Right cardiac atrium (tissue), 5 donors: ENCODE results near the gene LDLRAD4. TPM values are rescaled to one million over a fixed set of nuclear protein-coding genes. Genes with fewer than 3 reads are reported as not detected.
"Not testable (repeated sequence)": the region's sequence is repeated elsewhere in the genome, so short reads cannot be mapped to it uniquely, and the experiment has no call there.

Source experiments
- ATAC-seq, 2 donors: fragments of 200-7000 bp; cut with Tn5 transposase; one replicate each; pipeline versions ENCODE4 v1.8.0 to v1.9.1; 2020; ENCODE audit warnings: moderate library complexity in 2 of 2, mild to moderate bottlenecking in 1 of 2
- DNase-seq, 3 donors: peaks; one replicate each; pipeline ENCODE4 v3.0.0-alpha.2; 2020
- H3K27ac ChIP-seq: one replicate; pipeline ENCODE4 v1.5.1; 2013; ENCODE audit warnings: mild to moderate bottlenecking, low read length, control low read depth, moderate library complexity
- H3K27me3 ChIP-seq: one replicate; pipeline ENCODE4 v1.6.1; 2013; ENCODE audit not compliant: control insufficient read depth, insufficient read depth
- H3K4me1 ChIP-seq: one replicate; pipeline ENCODE4 v1.6.1; 2013; ENCODE audit warnings: low read length; ENCODE audit not compliant: control insufficient read depth, insufficient read depth
- H3K4me3 ChIP-seq: one replicate; pipeline ENCODE4 v1.5.1; 2013; ENCODE audit warnings: low read length, control low read depth
- H3K9me3 ChIP-seq: one replicate; pipeline ENCODE4 v1.6.1; 2013; ENCODE audit warnings: low read length; ENCODE audit not compliant: control insufficient read depth
- WGBS: extraction: QIAGEN DNeasy Blood & Tissue Kit; methylation state at CpG from one replicate; pipeline ENCODE4 v1.1.7; 2013; 5-methylcytosine and 5-hydroxymethylcytosine counted together
- intact Hi-C, 4 donors: fragments of 100-400 bp; cut with DNase I; formaldehyde crosslinking; loops; one replicate each; pipeline versions ENCODE4 v1.11.0 to v1.14.0; 2022 to 2023
- polyA plus RNA-seq: library from polyadenylated mRNA; stranded (reverse); fragments of 200-250 nt; gene quantifications from one replicate; pipeline ENCODE4 v1.2.3, GENCODE V29; 2013
- total RNA-seq, 4 donors: library from RNA; stranded (reverse); fragmentation: NEBNext Ultra II Directional; extraction: Animal tissue kit (Norgen Biotek cat#: 25700); gene quantifications; one replicate each; pipeline ENCODE4 v1.2.1, GENCODE V29; 2021
- donor health status: healthy with polysubstance abuse.
- donor health status: DM: no; HTN: yes; CAD: no.
- donor health status: DM: no; HTN: no; CAD: no.
- donor health status: DM: no; HTN: yes; CAD: no; lungs with severe emphysema.
- donor health status: DM: yes; HTN: yes; CAD: no.

The LDLRAD4 gene
- total and polyA plus RNA-seq, 5 donors = 25.7 to 159 (median 68.1) TPM

DNA sequence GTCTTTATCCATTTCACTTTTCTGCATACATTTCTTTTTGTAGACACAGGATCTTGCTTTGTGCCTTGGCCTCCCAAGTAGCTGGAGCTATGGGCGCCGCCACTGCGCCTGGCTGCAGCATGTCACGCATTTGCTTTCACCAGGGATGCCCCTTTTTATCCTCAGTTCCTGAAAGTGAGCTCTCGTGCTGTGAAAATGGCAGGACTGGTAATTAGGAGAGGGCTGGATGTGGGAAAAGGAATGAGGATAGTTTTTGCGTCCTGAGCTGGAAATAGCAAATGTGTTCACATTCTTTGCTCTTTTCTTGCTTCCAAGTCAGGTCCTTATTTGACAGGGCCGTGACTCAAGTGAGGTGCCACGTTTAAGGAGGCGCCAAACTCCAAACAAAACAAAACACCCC is 104.6 kb downstream of the LDLRAD4 start:
- ATAC-seq = no peak
- intact Hi-C loops = no loop called here

DNA sequence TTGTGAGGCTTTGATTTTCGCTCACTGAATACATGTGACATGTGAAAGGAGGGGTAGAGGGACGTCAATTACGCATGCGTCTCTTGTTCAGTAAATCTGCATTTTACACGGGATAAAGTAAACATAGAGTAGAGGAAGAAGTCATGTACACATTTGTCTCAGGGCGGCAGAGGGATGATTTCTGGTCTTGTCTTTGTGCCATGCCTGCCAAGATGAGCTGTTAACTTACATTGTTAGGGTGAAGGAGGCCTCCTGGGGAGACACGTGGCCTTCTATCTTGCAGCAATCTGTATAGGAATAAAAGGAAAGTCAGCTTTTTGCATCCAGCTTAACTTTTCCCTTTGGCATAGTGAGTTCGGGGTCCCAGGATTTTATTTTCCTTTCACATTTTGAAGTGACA is 106.3 kb downstream of the LDLRAD4 start:
- ATAC-seq = no peak
- Histone ChIP-seq H3K27me3 (no peaks in the 10 kb centered on the region), H3K4me3 (no peak overlapping the region), H3K9me3 (no peaks in the 10 kb centered on the region), H3K27ac (no peak overlapping the region), H3K4me1 (peaks cover 3% of the 10 kb centered on the region)
- intact Hi-C loops = no loop called here
- no peak for DNase-seq
- 94% methylated on average over 8 of the region's 8 CpGs for WGBS

More for the DNA sequence above, 104.6 kb downstream of the LDLRAD4 start:
- Histone ChIP-seq H3K4me1 (peaks cover 3% of the 10 kb centered on the region), H3K4me3 (no peak overlapping the region), H3K9me3 (no peaks in the 10 kb centered on the region), H3K27me3 (no peaks in the 10 kb centered on the region), H3K27ac (no peak overlapping the region)
- 80% methylated on average over 9 of the region's 9 CpGs for WGBS
- DNase-seq = peak in 1 of 3 donors; percentile 40

DNA sequence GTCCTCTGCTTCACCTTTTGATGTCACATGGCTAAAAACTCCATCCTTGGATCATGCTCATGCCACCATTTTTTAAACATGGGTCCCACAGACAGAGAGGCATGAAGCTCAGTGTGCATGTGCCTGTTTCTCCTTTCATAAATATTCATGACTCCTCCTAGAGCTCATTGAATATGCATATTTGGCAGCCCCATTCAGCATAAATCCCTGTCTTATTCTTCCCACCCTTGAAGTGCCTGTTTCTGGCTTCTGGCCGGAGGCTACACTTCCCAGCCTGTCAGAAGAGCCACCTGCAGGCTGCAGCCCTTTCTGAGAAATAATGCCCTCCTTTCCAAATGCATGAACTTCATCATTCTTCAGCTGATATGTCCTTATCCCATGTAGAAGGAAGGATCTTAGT is 109.7 kb downstream of the LDLRAD4 start:
- H3K4me3 ChIP-seq = no peak overlapping the region
- intact Hi-C loops = no loop called here
- H3K4me1 ChIP-seq = no peaks in the 10 kb centered on the region
- DNase-seq (no peak), ATAC-seq (no peak)
- H3K9me3 ChIP-seq = no peaks in the 10 kb centered on the region
- H3K27me3 ChIP-seq = no peaks in the 10 kb centered on the region
- WGBS = 91% methylated on average over 1 of the region's 1 CpG
- H3K27ac ChIP-seq = no peak overlapping the region

DNA sequence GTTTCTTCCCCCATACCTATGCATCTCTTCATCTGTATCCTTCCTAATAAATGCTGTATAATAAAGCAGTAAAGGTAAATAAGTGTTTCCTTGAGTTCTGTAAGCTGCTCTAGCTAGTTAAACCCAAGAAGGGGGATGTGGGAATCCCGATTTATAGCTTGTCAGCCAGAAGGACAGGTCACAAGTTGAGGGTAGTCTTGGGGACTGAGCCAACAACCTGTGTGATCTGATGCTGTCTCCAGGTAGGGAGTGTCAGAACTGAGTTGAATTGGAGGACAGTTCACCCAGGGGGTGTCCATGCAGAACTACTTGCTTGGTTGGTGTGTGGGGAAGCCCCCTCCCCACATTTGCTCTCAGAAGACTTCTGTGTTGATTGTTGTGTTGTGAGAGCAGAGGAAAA is 112.4 kb downstream of the LDLRAD4 start:
- DNase-seq = no peak
- Histone ChIP-seq H3K27me3 (no peaks in the 10 kb centered on the region), H3K27ac (no peak overlapping the region), H3K4me3 (no peak overlapping the region), H3K9me3 (no peaks in the 10 kb centered on the region), H3K4me1 (no peaks in the 10 kb centered on the region)
- 93% methylated on average over 1 of the region's 1 CpG for WGBS
- no peak for ATAC-seq
- intact Hi-C loops = no loop called here

DNA sequence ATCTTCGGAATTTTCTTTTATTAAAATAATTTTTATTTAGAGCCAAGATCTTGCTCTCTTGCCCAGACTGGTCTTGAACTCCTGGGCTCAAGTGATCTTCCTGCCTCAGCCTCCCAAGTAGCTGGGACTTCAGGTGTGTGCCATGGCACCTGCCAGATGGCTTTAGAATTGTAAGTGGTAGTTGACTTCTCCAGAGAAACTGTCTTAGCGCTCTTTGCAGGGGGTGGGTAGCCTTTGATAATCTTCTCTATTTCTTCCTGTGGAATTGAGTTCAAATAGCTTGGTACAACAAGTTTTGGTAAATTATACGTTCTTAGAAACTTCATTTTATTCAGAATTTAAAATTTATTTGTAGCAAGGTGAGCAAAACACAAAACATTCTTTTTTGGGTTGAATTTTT is 113.3 kb downstream of the LDLRAD4 start:
- ATAC-seq = no peak

DNA sequence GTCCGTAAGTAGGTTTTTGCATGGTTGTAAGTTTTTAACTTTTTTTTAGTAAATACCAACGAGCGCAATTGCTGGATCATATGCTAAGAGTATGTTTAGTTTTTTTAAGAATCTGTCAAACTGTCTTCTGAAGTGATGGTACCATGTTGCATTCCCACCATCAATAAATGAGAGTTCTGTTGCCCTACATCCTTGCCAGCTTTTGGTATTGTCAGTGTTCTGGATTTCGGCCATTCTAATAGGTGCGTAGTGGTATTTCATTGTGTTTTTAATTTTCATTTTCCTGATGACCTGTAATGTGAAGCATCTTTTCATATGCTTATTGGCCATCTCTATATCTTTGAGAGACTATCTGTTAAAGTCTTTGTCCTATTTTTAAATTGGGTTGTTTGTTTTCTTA is 114.3 kb downstream of the LDLRAD4 start:
- no peak overlapping the region for H3K27ac ChIP-seq
- H3K4me1 ChIP-seq = no peaks in the 10 kb centered on the region
- no peak overlapping the region for H3K4me3 ChIP-seq
- 78% methylated on average over 5 of the region's 5 CpGs for WGBS
- ATAC-seq (no peak), DNase-seq (no peak)
- intact Hi-C loops = no loop called here
- H3K9me3 ChIP-seq = no peaks in the 10 kb centered on the region
- H3K27me3 ChIP-seq = no peaks in the 10 kb centered on the region

More for the DNA sequence above, 113.3 kb downstream of the LDLRAD4 start:
- no peak for DNase-seq
- Histone ChIP-seq H3K27me3 (no peaks in the 10 kb centered on the region), H3K4me1 (no peaks in the 10 kb centered on the region), H3K9me3 (no peaks in the 10 kb centered on the region), H3K4me3 (no peak overlapping the region), H3K27ac (no peak overlapping the region)
- 96% methylated on average over 3 of the region's 3 CpGs for WGBS
- intact Hi-C loops = no loop called here

DNA sequence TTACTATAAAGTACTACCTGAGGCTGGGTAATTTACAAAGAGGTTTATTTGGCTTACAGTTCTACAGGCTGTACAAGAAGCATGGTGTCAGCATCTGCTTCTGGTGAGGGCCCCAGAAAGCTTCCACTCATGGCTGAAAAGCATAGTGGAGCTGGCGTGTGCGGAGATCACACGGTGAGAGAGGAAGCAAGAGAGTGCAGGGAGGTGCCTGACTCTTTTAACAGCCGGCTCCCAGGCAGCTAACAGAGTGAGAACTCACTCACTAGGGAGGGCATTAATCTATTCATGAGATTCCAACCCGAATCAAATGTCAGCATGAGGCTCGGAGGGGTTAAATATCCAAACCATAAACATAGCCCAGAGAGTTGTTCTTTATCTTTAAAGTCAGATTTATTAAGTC is 117.3 kb downstream of the LDLRAD4 start:
- no peaks in the 10 kb centered on the region for H3K9me3 ChIP-seq
- H3K27me3 ChIP-seq = no peaks in the 10 kb centered on the region
- no peak overlapping the region for H3K4me3 ChIP-seq
- WGBS = 66% methylated on average over 6 of the region's 6 CpGs
- intact Hi-C loops = loop anchor here in 1 of 4 donors (5.0 kb wide), 1 partner anchor 36 kb away; no protein-coding TSS in a partner anchor
- H3K27ac ChIP-seq = no peak overlapping the region
- ATAC-seq (no peak), DNase-seq (no peak)
- no peaks in the 10 kb centered on the region for H3K4me1 ChIP-seq

DNA sequence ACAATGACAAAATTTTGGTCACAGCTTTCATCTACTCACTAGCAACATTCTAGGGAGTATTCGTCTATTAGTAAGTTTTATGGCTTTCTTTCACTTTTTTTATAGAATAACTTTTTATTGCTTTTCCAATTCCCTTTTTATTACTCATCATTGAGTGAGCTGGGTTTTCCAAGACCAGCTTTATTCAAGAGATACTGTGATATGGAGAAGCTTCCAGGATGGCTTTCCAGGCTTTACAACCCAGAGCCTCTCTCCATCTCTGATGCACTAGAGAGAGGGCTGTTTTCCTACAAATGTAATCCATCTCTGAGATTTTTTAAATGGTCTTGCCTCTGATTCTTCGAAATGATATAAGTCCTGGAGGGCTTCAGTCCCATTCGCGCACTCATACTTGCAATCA is 118.3 kb downstream of the LDLRAD4 start:
- 92% methylated on average over 4 of the region's 4 CpGs for WGBS
- intact Hi-C loops = loop anchor here in 1 of 4 donors (5.0 kb wide), 1 partner anchor 35 kb away; no protein-coding TSS in a partner anchor
- no peaks in the 10 kb centered on the region for H3K9me3 ChIP-seq

DNA sequence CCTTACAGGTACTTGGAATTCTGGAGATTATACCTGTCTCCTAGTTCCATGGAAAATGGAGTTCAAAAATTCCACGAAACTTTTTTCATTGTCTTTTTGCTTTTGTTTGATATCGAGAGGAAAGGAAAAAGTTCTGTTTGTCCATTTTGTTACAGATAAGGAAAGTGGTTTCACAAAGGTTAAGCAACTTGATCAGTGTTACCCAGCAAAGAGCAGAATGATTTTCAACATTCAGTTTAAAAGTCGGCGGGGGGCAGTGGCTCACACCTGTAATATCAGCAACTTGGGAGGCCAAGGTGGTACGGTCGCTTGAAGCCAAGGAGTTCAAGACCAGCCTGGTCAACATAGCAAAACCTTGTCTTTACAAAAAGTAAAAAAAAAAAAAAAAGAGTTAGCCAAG is 118.8 kb downstream of the LDLRAD4 start:
- WGBS = 84% methylated on average over 6 of the region's 6 CpGs
- peak in 1 of 2 donors; percentile 74 for ATAC-seq
- no peaks in the 10 kb centered on the region for H3K9me3 ChIP-seq

More for the DNA sequence above, 118.3 kb downstream of the LDLRAD4 start:
- peak in 1 of 2 donors; percentile 49 for ATAC-seq
- Histone ChIP-seq H3K27me3 (no peaks in the 10 kb centered on the region), H3K27ac (no peak overlapping the region), H3K4me3 (no peak overlapping the region), H3K4me1 (no peaks in the 10 kb centered on the region)
- no peak for DNase-seq

DNA sequence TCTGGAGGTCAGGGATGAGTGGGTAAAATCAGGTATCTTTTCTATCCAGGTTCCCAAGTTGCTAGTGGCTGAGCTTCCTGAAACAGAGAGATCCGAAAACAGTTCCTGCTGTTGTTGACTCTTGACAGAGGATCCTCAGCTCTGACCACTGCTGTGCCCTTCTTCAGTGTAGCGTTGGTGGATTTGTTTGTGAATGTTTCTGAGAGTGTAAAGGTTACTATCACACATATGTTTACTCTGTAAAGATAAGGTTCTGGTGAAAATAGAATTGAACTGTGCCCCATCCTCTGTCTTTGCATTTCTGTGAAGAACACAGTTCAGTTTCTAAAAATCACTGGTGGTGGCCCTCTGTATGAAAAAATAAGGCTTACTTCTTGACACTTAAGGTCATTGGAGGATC is 119.8 kb downstream of the LDLRAD4 start:
- DNase-seq (no peak), ATAC-seq (peak in 1 of 2 donors; percentile 25)
- H3K9me3 ChIP-seq = no peaks in the 10 kb centered on the region
- no peaks in the 10 kb centered on the region for H3K27me3 ChIP-seq
- 69% methylated on average over 2 of the region's 2 CpGs for WGBS
- H3K4me3 ChIP-seq = no peak overlapping the region
- no peaks in the 10 kb centered on the region for H3K4me1 ChIP-seq
- H3K27ac ChIP-seq = no peak overlapping the region
- intact Hi-C loops = loop anchor here in 1 of 4 donors (5.0 kb wide), 1 partner anchor 34 kb away; no protein-coding TSS in a partner anchor

More for the DNA sequence above, 118.8 kb downstream of the LDLRAD4 start:
- no peak overlapping the region for H3K4me3 ChIP-seq
- intact Hi-C loops = loop anchor here in 1 of 4 donors (5.0 kb wide), 1 partner anchor 35 kb away; no protein-coding TSS in a partner anchor
- H3K4me1 ChIP-seq = no peaks in the 10 kb centered on the region
- no peaks in the 10 kb centered on the region for H3K27me3 ChIP-seq
- DNase-seq = no peak
- no peak overlapping the region for H3K27ac ChIP-seq

DNA sequence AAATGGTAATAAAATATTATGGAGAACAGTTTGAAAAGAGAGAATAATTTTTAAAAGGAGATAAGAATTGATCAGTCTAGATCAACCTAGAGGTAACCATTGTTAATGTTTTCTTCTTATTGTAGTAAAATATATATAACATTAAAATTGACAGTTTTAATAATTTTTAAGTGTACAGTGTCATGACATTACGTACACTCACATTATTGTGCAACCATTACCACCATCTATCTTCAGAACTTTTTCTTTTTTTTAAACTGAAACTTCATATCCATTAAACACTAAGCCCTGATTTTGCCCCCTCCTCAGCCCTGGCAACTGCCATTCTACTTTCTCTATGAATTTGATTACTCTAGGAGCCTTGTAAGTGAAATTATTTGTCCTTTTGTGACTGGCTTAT is 121.1 kb downstream of the LDLRAD4 start:
- intact Hi-C loops = loop anchor here in 1 of 4 donors (5.0 kb wide), 1 partner anchor 33 kb away; no protein-coding TSS in a partner anchor
- ATAC-seq = no peak
- no peaks in the 10 kb centered on the region for H3K9me3 ChIP-seq
- WGBS = 94% methylated on average over 1 of the region's 1 CpG
- no peak overlapping the region for H3K27ac ChIP-seq
- H3K27me3 ChIP-seq = no peaks in the 10 kb centered on the region
- H3K4me3 ChIP-seq = no peak overlapping the region
- H3K4me1 ChIP-seq = no peaks in the 10 kb centered on the region
- no peak for DNase-seq

DNA sequence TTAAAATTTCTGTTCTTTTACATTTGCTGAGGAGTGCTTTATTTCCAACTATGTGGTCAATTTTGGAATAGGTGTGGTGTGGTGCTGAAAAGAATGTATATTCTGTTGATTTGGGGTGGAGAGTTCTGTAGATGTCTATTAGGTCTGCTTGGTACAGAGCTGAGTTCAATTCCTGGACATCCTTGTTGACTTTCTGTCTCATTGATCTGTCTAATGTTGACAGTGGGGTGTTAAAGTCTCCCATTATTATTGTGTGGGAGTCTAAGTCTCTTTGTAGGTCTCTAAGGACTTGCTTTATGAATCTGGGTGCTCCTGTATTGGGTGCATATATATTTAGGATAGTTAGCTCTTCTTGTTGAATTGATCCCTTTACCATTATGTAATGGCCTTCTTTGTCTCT is 127.9 kb downstream of the LDLRAD4 start:
- H3K4me1 ChIP-seq, H3K9me3 ChIP-seq, DNase-seq, ATAC-seq, H3K4me3 ChIP-seq, H3K27me3 ChIP-seq, intact Hi-C loops, H3K27ac ChIP-seq: not testable (repeated sequence)
